T1000 (cell line): Measurements from ENCODE around the gene ACBD3.

Experiments used
- DNase-seq: peaks from one replicate; lab custom pipeline; 2025; ENCODE audit warnings: mixed read lengths; lab: John Stamatoyannopoulos, UW

Gene ACBD3

GRCh38 chr1:226201029-226201593 is 14.6 kb upstream of the ACBD3 start:
- DNase-seq, result no peak

GRCh38 chr1:226199971-226200370 is 13.4 kb upstream of the ACBD3 start:
- DNase-seq, result no peak

- no peak for DNase-seq
Observed at GRCh38 chr1:226195144-226195543, 8.6 kb upstream of the ACBD3 start.

GRCh38 chr1:226187380-226187779 is 839 bp upstream of the ACBD3 start:
- no peak for DNase-seq

GRCh38 chr1:226187019-226187322 is 430 bp upstream of the ACBD3 start:
- no peak for DNase-seq

GRCh38 chr1:226185141-226186036 is 1.2 kb downstream of the ACBD3 start:
- DNase-seq, result no peak

- no peak for DNase-seq
Observed at GRCh38 chr1:226181996-226182714, 4.4 kb downstream of the ACBD3 start.

GRCh38 chr1:226176870-226177269 is 9.7 kb downstream of the ACBD3 start:
- no peak for DNase-seq

- no peak for DNase-seq
Observed at GRCh38 chr1:226172589-226172988, 14.0 kb downstream of the ACBD3 start.

- no peak for DNase-seq
Observed at GRCh38 chr1:226166341-226166740, 20.2 kb downstream of the ACBD3 start.

- no peak for DNase-seq
Observed at GRCh38 chr1:226164154-226164553, 22.4 kb downstream of the ACBD3 start.

GRCh38 chr1:226162898-226163297 is 23.6 kb downstream of the ACBD3 start:
- DNase-seq, result no peak

GRCh38 chr1:226158983-226159382 is 27.6 kb downstream of the ACBD3 start:
- no peak for DNase-seq

- no peak for DNase-seq
Observed at GRCh38 chr1:226158457-226158856, 28.1 kb downstream of the ACBD3 start.

- DNase-seq, result no peak
Observed at GRCh38 chr1:226157761-226158316, 28.7 kb downstream of the ACBD3 start.

GRCh38 chr1:226154593-226154992 is 31.9 kb downstream of the ACBD3 start:
- no peak for DNase-seq

GRCh38 chr1:226149806-226150205 is 36.7 kb downstream of the ACBD3 start:
- no peak for DNase-seq

GRCh38 chr1:226148121-226148648 is 38.4 kb downstream of the ACBD3 start:
- DNase-seq, result no peak

- DNase-seq, result no peak
Observed at GRCh38 chr1:226144045-226144444, 42.5 kb downstream of the ACBD3 start.

GRCh38 chr1:226135709-226136108 is 50.8 kb downstream of the ACBD3 start:
- no peak for DNase-seq

- DNase-seq, result no peak
Observed at GRCh38 chr1:226135059-226135651, 51.4 kb downstream of the ACBD3 start.
